Measurements from ENCODE around the gene DCAF8L2. TPM values are rescaled to one million over a fixed set of nuclear protein-coding genes. Genes with fewer than 3 reads are reported as not detected.

Gene DCAF8L2
- total RNA-seq: not detected

GRCh38 chrX:27590044-27590443, at the start of gene DCAF8L2:
DCAF8L2 (plus strand) TSS chrX:27590344; CDS start chrX:27746896, 156,552 bp downstream.

Other genes with a start within 250 kb of the DCAF8L2 start
- not detected for gene PPP4R3C, start 127.0 kb upstream of the DCAF8L2 start, total RNA-seq
- gene MAGEB10, start 217.6 kb downstream of the DCAF8L2 start, total RNA-seq: not detected